HepG2 (cell line): ENCODE data around the gene CYB5R2. TPM values are rescaled to one million over a fixed set of nuclear protein-coding genes. Genes with fewer than 3 reads are reported as not detected.
A peak's percentile ranks its signal among the peaks of the same experiment; 100 is the strongest.

Experiments used
- ATF1 ChIP-seq: IDR thresholded peaks from 2 replicates; pipeline ENCODE4 v1.6.1; 2016; ENCODE audit warnings: mild to moderate bottlenecking, control low read depth
- DNMT1 ChIP-seq: sonication (generic); formaldehyde crosslinking; IDR thresholded peaks from 2 replicates; pipeline ENCODE4 v1.5.1; 2020; ENCODE audit warnings: mild to moderate bottlenecking, missing genetic modification reagents
- ESRRA ChIP-seq: sonication (generic); formaldehyde crosslinking; IDR thresholded peaks from 2 replicates; pipeline ENCODE4 v1.5.1; 2020; ENCODE audit warnings: mild to moderate bottlenecking, low read depth, missing genetic modification reagents
- FOXA1 ChIP-seq, 2 experiments: fragments of 450-650 bp in 1 of 2; sonication (generic) in 1 of 2; formaldehyde crosslinking in 1 of 2; IDR thresholded peaks; 2 replicates each; pipeline versions ENCODE4 v1.4.0 to v1.6.1; 2016 to 2020; ENCODE audit warnings: missing genetic modification reagents in 1 of 2
- GTF2F1 ChIP-seq: fragments of 150-350 bp; IDR thresholded peaks from 2 replicates; pipeline ENCODE4 v1.6.1; 2014; ENCODE audit warnings: low read length
- IRF2 ChIP-seq: IDR thresholded peaks from 2 replicates; pipeline ENCODE4 v1.6.1; 2018; ENCODE audit warnings: missing genetic modification reagents, missing compliant biosample characterization
- KLF15 ChIP-seq: sonication (generic); formaldehyde crosslinking; IDR thresholded peaks from 2 replicates; pipeline ENCODE4 v1.8.1; 2023; ENCODE audit warnings: borderline replicate concordance, mild to moderate bottlenecking, inconsistent platforms, missing genetic modification reagents, mixed read lengths
- KLF6 ChIP-seq: IDR thresholded peaks from 2 replicates; pipeline ENCODE4 v1.8.0; 2016; ENCODE audit warnings: missing biosample characterization, missing genetic modification reagents
- NFE2L1 ChIP-seq: sonication (generic); formaldehyde crosslinking; IDR thresholded peaks from 2 replicates; pipeline ENCODE4 v1.4.0; 2020; ENCODE audit warnings: missing genetic modification reagents, mild to moderate bottlenecking, borderline replicate concordance
- PHF21A ChIP-seq: sonication (generic); formaldehyde crosslinking; IDR thresholded peaks from 2 replicates; pipeline ENCODE4 v1.5.0; 2020; ENCODE audit warnings: mild to moderate bottlenecking, missing genetic modification reagents
- SP140L ChIP-seq: sonication (generic); formaldehyde crosslinking; IDR thresholded peaks from 2 replicates; pipeline ENCODE4 v1.4.0; 2020; ENCODE audit warnings: missing genetic modification reagents, borderline replicate concordance
- ZC3H13 ChIP-seq: sonication (generic); formaldehyde crosslinking; IDR thresholded peaks from 2 replicates; pipeline ENCODE4 v1.8.1; 2023; ENCODE audit warnings: mild to moderate bottlenecking, missing genetic modification reagents, moderate library complexity
- ZMYM3 ChIP-seq: sonication (generic); formaldehyde crosslinking; IDR thresholded peaks from 2 replicates; pipeline ENCODE4 v1.5.1; 2020; ENCODE audit warnings: mild to moderate bottlenecking, missing genetic modification reagents
- ZMYM4 ChIP-seq: sonication (generic); formaldehyde crosslinking; IDR thresholded peaks from 2 replicates; pipeline ENCODE4 v1.8.1; 2023; ENCODE audit warnings: mild to moderate bottlenecking, missing genetic modification reagents
- ZNF12 ChIP-seq: sonication (generic); formaldehyde crosslinking; IDR thresholded peaks from 2 replicates; pipeline ENCODE4 v1.5.0; 2020; ENCODE audit warnings: missing genetic modification reagents
- ZNF124 ChIP-seq: sonication (generic); formaldehyde crosslinking; IDR thresholded peaks from 2 replicates; pipeline ENCODE4 v1.4.0; 2020; ENCODE audit warnings: missing genetic modification reagents
- ZNF263 ChIP-seq: sonication (generic); formaldehyde crosslinking; IDR thresholded peaks from 2 replicates; pipeline ENCODE4 v1.4.0; 2020; ENCODE audit warnings: missing genetic modification reagents
- ZNF329 ChIP-seq: sonication (generic); formaldehyde crosslinking; IDR thresholded peaks from 2 replicates; pipeline ENCODE4 v1.9.0; 2021; ENCODE audit warnings: low read depth, mild to moderate bottlenecking, missing genetic modification reagents
- ZNF430 ChIP-seq: sonication (generic); formaldehyde crosslinking; IDR thresholded peaks from 2 replicates; pipeline ENCODE4 v1.9.0; 2021; ENCODE audit warnings: mild to moderate bottlenecking, missing genetic modification reagents
- ZNF543 ChIP-seq: sonication (generic); formaldehyde crosslinking; IDR thresholded peaks from 2 replicates; pipeline ENCODE4 v1.4.0; 2020; ENCODE audit warnings: mild to moderate bottlenecking, missing genetic modification reagents
- ZNF577 ChIP-seq: sonication (generic); formaldehyde crosslinking; IDR thresholded peaks from 2 replicates; pipeline ENCODE4 v1.4.0; 2020; ENCODE audit warnings: mild to moderate bottlenecking, low read depth, missing genetic modification reagents, borderline replicate concordance
- ZNF589 ChIP-seq: sonication (generic); formaldehyde crosslinking; conservative IDR thresholded peaks from 2 replicates; pipeline ENCODE4 v1.8.0; 2022; ENCODE audit warnings: mild to moderate bottlenecking, moderate library complexity, missing genetic modification reagents
- ZNF678 ChIP-seq: sonication (generic); formaldehyde crosslinking; IDR thresholded peaks from 2 replicates; pipeline ENCODE4 v1.4.0; 2020; ENCODE audit warnings: mild to moderate bottlenecking, missing genetic modification reagents
- ZNF891 ChIP-seq: sonication (generic); formaldehyde crosslinking; IDR thresholded peaks from 2 replicates; pipeline ENCODE4 v1.5.0; 2020; ENCODE audit warnings: mild to moderate bottlenecking, missing genetic modification reagents
- polyA plus RNA-seq, 8 experiments: library from polyadenylated mRNA; depleted of rRNA in 3 of 8; stranded (reverse) in 7 of 8; unstranded in 1 of 8; fragments of >200 nt; fragmentation: Illumina TruSeq in 4 of 8; extraction: Trizol in 4 of 8; gene quantifications; 2 replicates each; pipeline versions ENCODE4 v1.2.1 to v1.2.3, GENCODE V29; 2011 to 2016; ENCODE audit warnings: low read depth in 4 of 8, missing spikeins in 1 of 8, mixed read lengths in 1 of 8; ENCODE audit not compliant: insufficient read depth in 1 of 8
- total RNA-seq, 5 experiments: library from RNA; depleted of rRNA; stranded (reverse); fragments of >200 nt; fragmentation: Illumina TruSeq; extraction: Trizol; gene quantifications; 2 replicates each; pipeline ENCODE4 v1.2.3, GENCODE V29; 2016; ENCODE audit warnings: low read depth in 1 of 5
- TF ChIP-seq, protein P1 (sequence below): sonication (generic); formaldehyde crosslinking; IDR thresholded peaks from 2 replicates; pipeline ENCODE4 v1.8.0; 2022; ENCODE audit warnings: missing genetic modification reagents, mild to moderate bottlenecking, inconsistent platforms, borderline replicate concordance
- TF ChIP-seq, protein P2 (sequence below): sonication (generic); formaldehyde crosslinking; IDR thresholded peaks from 2 replicates; pipeline ENCODE4 v1.4.0; 2020; ENCODE audit warnings: missing genetic modification reagents
- TF ChIP-seq, protein P3 (sequence below): IDR thresholded peaks from 2 replicates; pipeline ENCODE4 v1.6.1; 2012; ENCODE audit warnings: inconsistent platforms

Gene CYB5R2
- total and polyA plus RNA-seq, 2 of the 13 experiments (the other 11 are each of a cell fraction or from before 2014, with no cell fraction given) = 0.40 to 0.51 TPM

DNA sequence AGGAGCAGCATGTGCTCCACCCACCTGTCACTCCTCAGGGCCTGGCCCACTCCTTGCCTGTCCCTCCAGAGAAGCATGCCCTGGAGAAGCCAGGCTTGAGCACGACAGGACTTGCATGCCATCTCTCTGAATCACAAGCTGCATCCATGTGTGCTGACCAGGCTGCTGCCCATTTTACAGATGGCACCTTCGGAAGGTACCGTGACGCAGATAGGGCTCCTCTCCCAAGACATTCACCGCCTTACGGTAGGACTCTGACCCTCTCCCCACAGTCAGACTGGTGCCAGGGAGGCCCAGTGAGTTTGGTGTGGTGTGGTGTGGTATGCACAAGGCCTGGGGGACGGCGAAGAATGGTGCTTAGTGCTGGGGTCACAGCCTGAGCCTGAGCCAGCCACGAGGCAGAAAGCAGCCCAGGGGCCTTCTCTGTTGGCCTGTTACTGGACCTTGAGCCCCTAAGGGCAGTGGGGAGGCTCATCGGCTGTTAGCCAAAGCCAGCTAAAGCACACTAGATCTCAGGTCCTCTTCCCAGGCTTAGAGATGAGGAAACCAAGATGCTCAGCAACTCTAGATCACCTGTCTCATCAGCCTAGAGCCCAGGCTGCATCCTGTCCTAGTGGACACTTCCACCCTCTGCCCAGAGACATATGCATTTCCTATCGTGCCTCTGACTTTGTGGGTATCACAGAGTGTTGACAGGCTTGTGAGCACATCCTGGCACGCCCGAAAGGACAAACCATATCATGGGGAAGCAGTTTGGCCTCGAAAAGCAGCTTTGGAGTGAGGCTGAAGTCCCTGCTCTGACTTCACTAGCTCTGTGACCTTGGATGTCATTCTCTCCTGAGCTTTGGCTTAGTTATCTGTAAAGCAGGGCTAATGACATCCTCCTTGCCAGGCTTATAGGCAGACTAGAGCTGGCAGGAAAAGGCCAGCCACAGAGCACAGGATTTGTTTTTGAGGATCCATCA is 17.8 kb downstream of the CYB5R2 start (continued):
- TF ChIP-seq ZNF577 (CRISPR knock-in tag) = no peak
- no peak for TF ChIP-seq NFE2L1 (CRISPR knock-in tag)
- no peak for TF ChIP-seq ZMYM4 (CRISPR knock-in tag)
- TF ChIP-seq, protein P1, sequence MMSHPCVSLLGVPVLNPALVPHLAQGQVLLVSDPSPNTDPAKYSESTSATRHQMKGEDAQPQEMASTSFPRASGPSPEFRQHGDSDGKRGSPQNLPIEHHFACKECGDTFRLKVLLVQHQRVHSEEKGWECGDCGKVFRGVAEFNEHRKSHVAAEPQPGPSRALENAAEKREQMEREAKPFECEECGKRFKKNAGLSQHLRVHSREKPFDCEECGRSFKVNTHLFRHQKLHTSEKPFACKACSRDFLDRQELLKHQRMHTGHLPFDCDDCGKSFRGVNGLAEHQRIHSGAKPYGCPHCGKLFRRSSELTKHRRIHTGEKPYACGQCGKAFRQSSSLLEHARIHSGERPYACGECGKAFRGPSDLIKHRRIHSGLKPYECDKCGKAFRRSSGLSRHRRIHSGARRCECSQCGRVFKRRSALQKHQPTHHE (CRISPR knock-in tag) = no peak
- TF ChIP-seq, protein P2, sequence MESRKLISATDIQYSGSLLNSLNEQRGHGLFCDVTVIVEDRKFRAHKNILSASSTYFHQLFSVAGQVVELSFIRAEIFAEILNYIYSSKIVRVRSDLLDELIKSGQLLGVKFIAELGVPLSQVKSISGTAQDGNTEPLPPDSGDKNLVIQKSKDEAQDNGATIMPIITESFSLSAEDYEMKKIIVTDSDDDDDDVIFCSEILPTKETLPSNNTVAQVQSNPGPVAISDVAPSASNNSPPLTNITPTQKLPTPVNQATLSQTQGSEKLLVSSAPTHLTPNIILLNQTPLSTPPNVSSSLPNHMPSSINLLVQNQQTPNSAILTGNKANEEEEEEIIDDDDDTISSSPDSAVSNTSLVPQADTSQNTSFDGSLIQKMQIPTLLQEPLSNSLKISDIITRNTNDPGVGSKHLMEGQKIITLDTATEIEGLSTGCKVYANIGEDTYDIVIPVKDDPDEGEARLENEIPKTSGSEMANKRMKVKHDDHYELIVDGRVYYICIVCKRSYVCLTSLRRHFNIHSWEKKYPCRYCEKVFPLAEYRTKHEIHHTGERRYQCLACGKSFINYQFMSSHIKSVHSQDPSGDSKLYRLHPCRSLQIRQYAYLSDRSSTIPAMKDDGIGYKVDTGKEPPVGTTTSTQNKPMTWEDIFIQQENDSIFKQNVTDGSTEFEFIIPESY = peak; percentile 46; the same call in 1 of the 2 replicates
- TF ChIP-seq ZNF891 (CRISPR knock-in tag) = no peak
- TF ChIP-seq ZNF430 (CRISPR knock-in tag) = 0 out of 2 replicates have a peak, but pooled peaks have one; percentile 17
- no peak for TF ChIP-seq FOXA1 (IDR thresholded peaks at IDR 0.05)
- TF ChIP-seq FOXA1 (CRISPR knock-in tag; IDR thresholded peaks at IDR 0.05) = no peak
- TF ChIP-seq ZMYM3 (CRISPR knock-in tag) = 0 out of 2 replicates have a peak, but pooled peaks have one; percentile 73
- TF ChIP-seq GTF2F1 = no peak
- TF ChIP-seq SP140L (CRISPR knock-in tag) = no peak
- TF ChIP-seq ZC3H13 (CRISPR knock-in tag) = no peak
- no peak for TF ChIP-seq KLF15 (CRISPR knock-in tag)
- TF ChIP-seq ZNF543 (CRISPR knock-in tag) = no peak
- TF ChIP-seq, protein P3, sequence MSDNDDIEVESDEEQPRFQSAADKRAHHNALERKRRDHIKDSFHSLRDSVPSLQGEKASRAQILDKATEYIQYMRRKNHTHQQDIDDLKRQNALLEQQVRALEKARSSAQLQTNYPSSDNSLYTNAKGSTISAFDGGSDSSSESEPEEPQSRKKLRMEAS = peak; percentile 28; the same call in 1 of the 2 replicates
- TF ChIP-seq KLF6 (CRISPR knock-in tag) = no peak
- TF ChIP-seq PHF21A (CRISPR knock-in tag) = no peak
- no peak for TF ChIP-seq ZNF678 (CRISPR knock-in tag)
- TF ChIP-seq ESRRA (CRISPR knock-in tag) = peak; percentile 66
- TF ChIP-seq ZNF329 (CRISPR knock-in tag) = no peak
- no peak for TF ChIP-seq ZNF12 (CRISPR knock-in tag)
- TF ChIP-seq ZNF589 (CRISPR knock-in tag) = no peak
- no peak for TF ChIP-seq ZNF124
- TF ChIP-seq IRF2 = no peak
- TF ChIP-seq ZNF263 = 0 out of 2 replicates have a peak, but pooled peaks have one; percentile 7
- no peak for TF ChIP-seq ATF1 (CRISPR knock-in tag)
- no peak for TF ChIP-seq DNMT1 (CRISPR knock-in tag)
